Kidney (tissue), 14 donors: ENCODE measurements around the gene AKNAD1. TPM values are rescaled to one million over a fixed set of nuclear protein-coding genes. Genes with fewer than 3 reads are reported as not detected.
A peak's percentile ranks its signal among the peaks of the same experiment; 100 is the strongest.

Experiments
- DNase-seq, 5 donors: peaks; one replicate each; pipeline ENCODE4 v3.0.0-alpha.2; 2013 to 2020
- FAIRE-seq: peaks from 2 replicates; lab custom pipeline; 2012; peaks lifted over from hg19 to GRCh38; lab: Jason Lieb, UNC
- H3K27ac ChIP-seq, 2 donors: one replicate each; pipeline ENCODE4 v1.7.0; 2013; ENCODE audit warnings: low read depth in 2 of 2, low read length in 2 of 2, inconsistent platforms in 1 of 2
- H3K27me3 ChIP-seq: one replicate; pipeline ENCODE4 v1.7.1; 2013; ENCODE audit warnings: low read length, inconsistent platforms; ENCODE audit not compliant: control insufficient read depth, insufficient read depth
- H3K36me3 ChIP-seq, 3 donors: one replicate each; pipeline versions ENCODE4 v1.7.0 to v1.7.1; 2013; ENCODE audit warnings: low read length in 3 of 3, control low read depth in 1 of 3, inconsistent platforms in 1 of 3; ENCODE audit not compliant: insufficient read depth in 3 of 3, control insufficient read depth in 2 of 3
- H3K4me1 ChIP-seq, 3 donors: one replicate each; pipeline versions ENCODE4 v1.7.0 to v1.7.1; 2013; ENCODE audit warnings: low read length in 3 of 3, inconsistent platforms in 1 of 3, low read depth in 1 of 3; ENCODE audit not compliant: control insufficient read depth in 2 of 3, insufficient read depth in 2 of 3
- H3K4me3 ChIP-seq, 3 donors: one replicate each; pipeline versions ENCODE4 v1.7.0 to v1.8.1; 2013; ENCODE audit warnings: low read length in 3 of 3, control low read depth in 1 of 3, inconsistent platforms in 1 of 3
- H3K9ac ChIP-seq, 3 donors: one replicate each; pipeline versions ENCODE4 v1.7.0 to v1.7.1; 2013; ENCODE audit warnings: low read length in 3 of 3, control low read depth in 1 of 3, inconsistent platforms in 1 of 3
- H3K9me3 ChIP-seq, 3 donors: one replicate each; pipeline versions ENCODE4 v1.7.0 to v1.7.1; 2013; ENCODE audit warnings: low read length in 3 of 3, control low read depth in 1 of 3, inconsistent platforms in 1 of 3; ENCODE audit not compliant: control insufficient read depth in 2 of 3, insufficient read depth in 1 of 3
- CTCF ChIP-seq: IDR thresholded peaks from 3 replicates; pipeline ENCODE4 v1.5.1; 2012; ENCODE audit warnings: mild to moderate bottlenecking, moderate library complexity, borderline replicate concordance; ENCODE audit not compliant: insufficient read depth; ENCODE audit errors: extremely low read depth
- intact Hi-C: fragments of 100-400 bp; cut with DNase I; formaldehyde crosslinking; loops from one replicate; pipeline ENCODE4 v1.11.1; 2022
- polyA plus RNA-seq: library from polyadenylated mRNA; stranded (reverse); fragments of 350-450 nt; fragmentation: Illumina TruSeq; extraction: RNeasy Lipid Tissue Mini Kit (QIAGEN cat#74804); gene quantifications from one replicate; pipeline ENCODE4 v1.2.3, GENCODE V29; 2014; ENCODE audit warnings: low read depth, low replicate concordance; ENCODE audit not compliant: insufficient read depth
- total RNA-seq: library from RNA; stranded (reverse); fragmentation: NEBNext Ultra II Directional; extraction: Animal tissue kit (Norgen Biotek cat#: 25700); gene quantifications from one replicate; pipeline ENCODE4 v1.2.1, GENCODE V29; 2021
- donor health status: control.
- donor health status: control.
- donor health status: control.
- donor health status: control.
- donor health status: control.
- donor health status: DM: yes; HTN: yes; CAD: no.
- donor health status: Normal renal cell carcinoma (clear cell type).

AKNAD1 gene
- total and polyA plus RNA-seq, 2 donors from 2014 or later: not detected

GRCh38 chr1:108823632-108824031 is 33.3 kb downstream of the AKNAD1 start:
- Histone ChIP-seq H3K4me3 (no peak overlapping the region), H3K4me1 (no peaks in the 10 kb centered on the region), H3K27ac (no peak overlapping the region), H3K36me3 (no peaks in the 10 kb centered on the region), H3K9ac (no peak overlapping the region), H3K9me3 (no peaks in the 10 kb centered on the region), H3K27me3 (no peaks in the 10 kb centered on the region)
- intact Hi-C loops: loop anchor here (10.0 kb wide), 1 partner anchor 81 kb away; no protein-coding TSS in a partner anchor
- no peak for TF ChIP-seq CTCF
- DNase-seq (no peak), FAIRE-seq (no peak)

- Histone ChIP-seq H3K4me1 (peaks cover 0 to 5% (median 0%) of the 10 kb centered on the region in 3 donors), H3K4me3 (no peak overlapping the region), H3K36me3 (no peaks in the 10 kb centered on the region), H3K27me3 (no peaks in the 10 kb centered on the region), H3K9ac (no peak overlapping the region), H3K27ac (no peak overlapping the region), H3K9me3 (no peaks in the 10 kb centered on the region)
- FAIRE-seq (no peak), DNase-seq (no peak)
- no peak for TF ChIP-seq CTCF
- intact Hi-C loops: loop anchor here (10.0 kb wide), 1 partner anchor 85 kb away; no protein-coding TSS in a partner anchor
Measured at GRCh38 chr1:108819878-108820277, 37.0 kb downstream of the AKNAD1 start.

- Histone ChIP-seq H3K27me3 (no peaks in the 10 kb centered on the region), H3K4me1 (peaks cover 0 to 5% (median 0%) of the 10 kb centered on the region in 3 donors), H3K9ac (no peak overlapping the region), H3K36me3 (no peaks in the 10 kb centered on the region), H3K9me3 (no peaks in the 10 kb centered on the region), H3K27ac (no peak overlapping the region), H3K4me3 (no peak overlapping the region)
- no peak for TF ChIP-seq CTCF
- intact Hi-C loops: no loop called here
- FAIRE-seq (no peak), DNase-seq (no peak)
Measured at GRCh38 chr1:108817811-108818210, 39.1 kb downstream of the AKNAD1 start.

GRCh38 chr1:108817016-108817415 is 39.9 kb downstream of the AKNAD1 start:
- no peaks in the 10 kb centered on the region for H3K36me3 ChIP-seq
- intact Hi-C loops: no loop called here
- H3K27me3 ChIP-seq: no peaks in the 10 kb centered on the region
- H3K4me1 ChIP-seq: peaks cover 0 to 5% (median 0%) of the 10 kb centered on the region in 3 donors
- H3K9me3 ChIP-seq: no peaks in the 10 kb centered on the region
- H3K4me3 ChIP-seq: peak overlapping the region in 2 of 3 donors; percentile 56 to 58
- TF ChIP-seq CTCF: no peak
- H3K27ac ChIP-seq: peak overlapping the region; percentile 52 to 79
- peak in 1 of 5 donors; percentile 46 for DNase-seq
- no peak overlapping the region for H3K9ac ChIP-seq
- no peak for FAIRE-seq
